H1 (cell line): ENCODE data around the gene SHOC1. TPM values are rescaled to one million over a fixed set of nuclear protein-coding genes. Genes with fewer than 3 reads are reported as not detected.

ENCODE experiments used
- CTCF ChIA-PET: fragments of 300-600 bp; sonication (Branson Sonifier 250); formaldehyde crosslinking; loops from one replicate; lab custom pipeline; 2021; ENCODE audit not compliant: partially characterized antibody; lab: Charles Lee
- POLR2A ChIA-PET: fragments of 300-600 bp; sonication (Branson Sonifier 250); formaldehyde crosslinking; loops from one replicate; lab custom pipeline; 2021; ENCODE audit warnings: inconsistent platforms; ENCODE audit not compliant: partially characterized antibody; lab: Charles Lee
- DNase-seq, 2 experiments: peaks; one replicate each; pipeline versions ENCODE4 v3.0.0 to v3.0.0-alpha.2; 2010 to 2022; ENCODE audit warnings: low spot score in 2 of 2, low read depth in 1 of 2, mixed read lengths in 1 of 2
- FAIRE-seq: peaks from 2 replicates; lab custom pipeline; 2011; peaks lifted over from hg19 to GRCh38; lab: Jason Lieb, UNC
- H2AFZ ChIP-seq: 2 replicates; pipeline ENCODE4 v1.8.1; 2012; ENCODE audit warnings: low read length, inconsistent platforms
- H2AK5ac ChIP-seq: 2 replicates; pipeline ENCODE4 v1.6.1; 2013; ENCODE audit warnings: low read depth, low read length
- H2BK120ac ChIP-seq: replicated peaks from 2 replicates; pipeline ENCODE3; 2013; ENCODE audit warnings: low read depth, low read length, inconsistent platforms
- H2BK12ac ChIP-seq: 2 replicates; pipeline ENCODE4 v1.6.1; 2013; ENCODE audit warnings: low read depth, low read length
- H2BK15ac ChIP-seq: 2 replicates; pipeline ENCODE4 v1.6.1; 2013; ENCODE audit warnings: low read length
- H2BK20ac ChIP-seq: 2 replicates; pipeline ENCODE4 v1.6.1; 2013; ENCODE audit warnings: low read length
- H2BK5ac ChIP-seq: 2 replicates; pipeline ENCODE4 v1.6.1; 2013; ENCODE audit warnings: low read depth, low read length
- H3K14ac ChIP-seq: 2 replicates; pipeline ENCODE4 v1.6.1; 2013; ENCODE audit warnings: inconsistent platforms; ENCODE audit not compliant: insufficient read length
- H3K18ac ChIP-seq: 2 replicates; pipeline ENCODE4 v1.6.1; 2013; ENCODE audit warnings: low read length; ENCODE audit errors: extremely low read depth
- H3K23ac ChIP-seq: 2 replicates; pipeline ENCODE4 v1.6.1; 2013; ENCODE audit warnings: inconsistent platforms; ENCODE audit not compliant: insufficient read length
- H3K23me2 ChIP-seq: 2 replicates; pipeline ENCODE4 v1.6.1; 2013; ENCODE audit warnings: low read depth, low read length
- H3K27ac ChIP-seq: 2 replicates; pipeline ENCODE4 v1.6.1; 2011; ENCODE audit warnings: low read depth, low read length, inconsistent platforms
- H3K27me3 ChIP-seq, 4 experiments: replicated peaks in 1 of 4; 1 replicate in 1 of 4; 2 replicates in 3 of 4; pipeline versions ENCODE4 v1.6.1 to v1.8.1; 2011 to 2013; ENCODE audit warnings: low read length in 3 of 4, mild to moderate bottlenecking in 3 of 4, inconsistent platforms in 2 of 4, mixed read lengths in 2 of 4, moderate library complexity in 1 of 4; ENCODE audit not compliant: control insufficient read depth in 3 of 4, insufficient read depth in 3 of 4; ENCODE audit errors: extremely low read depth in 1 of 4
- H3K36me3 ChIP-seq, 4 experiments: 2 replicates each; pipeline versions ENCODE4 v1.6.1 to v1.8.1; 2011 to 2013; ENCODE audit warnings: mild to moderate bottlenecking in 4 of 4, low read length in 3 of 4, moderate library complexity in 2 of 4, control low read depth in 1 of 4, inconsistent platforms in 1 of 4; ENCODE audit not compliant: insufficient read depth in 4 of 4, control insufficient read depth in 2 of 4
- H3K4ac ChIP-seq: replicated peaks from 2 replicates; pipeline ENCODE3; 2013; ENCODE audit warnings: low read length, low read depth, mixed read lengths, inconsistent platforms; ENCODE audit not compliant: insufficient read length
- H3K4me1 ChIP-seq, 4 experiments: replicated peaks in 1 of 4; 1 replicate in 1 of 4; 2 replicates in 3 of 4; pipeline versions ENCODE4 v1.6.1 to v1.8.1; 2011 to 2013; ENCODE audit warnings: low read length in 3 of 4, inconsistent platforms in 2 of 4, mixed read lengths in 1 of 4; ENCODE audit not compliant: insufficient read depth in 4 of 4, control insufficient read depth in 3 of 4
- H3K4me2 ChIP-seq, 2 experiments: 2 replicates each; pipeline versions ENCODE4 v1.6.1 to v1.8.1; 2011 to 2013; ENCODE audit warnings: low read depth in 2 of 2, low read length in 2 of 2, control low read depth in 1 of 2, inconsistent platforms in 1 of 2, mild to moderate bottlenecking in 1 of 2; ENCODE audit not compliant: insufficient read depth in 1 of 2
- H3K4me3 ChIP-seq, 4 experiments: fragments of 200-600, 300-600 bp in 1 of 4; sonication (generic), shearing (Covaris generic), sonication (Bioruptor Twin) in 1 of 4; 2 replicates each; pipeline versions ENCODE4 v1.5.1 to v1.8.1; 2011 to 2016; ENCODE audit warnings: low read length in 4 of 4, low read depth in 3 of 4, control low read depth in 2 of 4, inconsistent platforms in 2 of 4, mild to moderate bottlenecking in 2 of 4, mixed read lengths in 1 of 4, moderate library complexity in 1 of 4; ENCODE audit not compliant: insufficient read depth in 2 of 4; ENCODE audit errors: extremely low read depth in 1 of 4
- H3K56ac ChIP-seq: replicated peaks from 2 replicates; pipeline ENCODE3; 2013; ENCODE audit warnings: low read depth, mild to moderate bottlenecking, mixed read lengths, low read length, inconsistent platforms; ENCODE audit not compliant: insufficient read length
- H3K79me1 ChIP-seq: 2 replicates; pipeline ENCODE4 v1.6.1; 2013; ENCODE audit warnings: low read depth, low read length, control low read depth
- H3K79me2 ChIP-seq, 2 experiments: 2 replicates each; pipeline versions ENCODE4 v1.6.1 to v1.8.1; 2012 to 2013; ENCODE audit warnings: low read length in 2 of 2, mild to moderate bottlenecking in 2 of 2, inconsistent platforms in 1 of 2; ENCODE audit not compliant: insufficient read depth in 2 of 2, control insufficient read depth in 1 of 2
- H3K9ac ChIP-seq, 4 experiments: replicated peaks in 1 of 4; 1 replicate in 1 of 4; 2 replicates in 3 of 4; pipeline versions ENCODE4 v1.6.1 to v1.8.1; 2011 to 2013; ENCODE audit warnings: low read depth in 3 of 4, low read length in 3 of 4, control low read depth in 2 of 4, mild to moderate bottlenecking in 2 of 4, moderate library complexity in 2 of 4, inconsistent platforms in 1 of 4; ENCODE audit errors: extremely low read depth in 1 of 4
- H3K9me3 ChIP-seq, 2 experiments: 2 replicates each; pipeline versions ENCODE4 v1.6.1 to v1.8.1; 2012 to 2013; ENCODE audit warnings: mild to moderate bottlenecking in 2 of 2, moderate library complexity in 2 of 2, control low read depth in 1 of 2, inconsistent platforms in 1 of 2, low read depth in 1 of 2, low read length in 1 of 2, mixed read lengths in 1 of 2; ENCODE audit not compliant: insufficient read depth in 2 of 2
- H4K20me1 ChIP-seq, 2 experiments: replicated peaks in 1 of 2; 2 replicates each; pipeline versions ENCODE3 to v1.8.1; 2011 to 2013; ENCODE audit warnings: inconsistent platforms in 2 of 2, low read length in 2 of 2, mild to moderate bottlenecking in 1 of 2; ENCODE audit not compliant: insufficient read depth in 2 of 2, control insufficient read depth in 1 of 2
- H4K5ac ChIP-seq: 2 replicates; pipeline ENCODE4 v1.6.1; 2013; ENCODE audit warnings: low read length, low read depth, mixed read lengths, inconsistent platforms; ENCODE audit not compliant: insufficient read length
- H4K8ac ChIP-seq: 2 replicates; pipeline ENCODE4 v1.8.0; 2013; ENCODE audit warnings: mild to moderate bottlenecking, moderate library complexity, low read length, inconsistent platforms; ENCODE audit not compliant: insufficient read depth; ENCODE audit errors: extremely low read depth
- H4K91ac ChIP-seq: replicated peaks from 2 replicates; pipeline ENCODE3; 2013; ENCODE audit warnings: low read length, mixed read lengths, inconsistent platforms; ENCODE audit not compliant: insufficient read length
- CTCF ChIP-seq, 3 experiments: IDR thresholded peaks; 1 replicate in 2 of 3; 2 replicates in 1 of 3; pipeline versions ENCODE4 v1.5.1 to v1.6.1; 2011; ENCODE audit warnings: low read length in 3 of 3, mild to moderate bottlenecking in 3 of 3, inconsistent platforms in 2 of 3, low read depth in 1 of 3, moderate library complexity in 1 of 3; ENCODE audit not compliant: insufficient read depth in 1 of 3; ENCODE audit errors: control extremely low read depth in 1 of 3
- PHF8 ChIP-seq: fragments of 200-600 bp; sonication (generic); conservative IDR thresholded peaks from 2 replicates; pipeline ENCODE4 v1.7.1; 2012; ENCODE audit warnings: low read depth, mild to moderate bottlenecking, inconsistent platforms, low read length, moderate library complexity
- RAD21 ChIP-seq, 2 experiments: IDR thresholded peaks in 1 of 2; conservative IDR thresholded peaks in 1 of 2; 2 replicates each; pipeline ENCODE4 v1.6.1; 2011; ENCODE audit warnings: low read depth in 2 of 2, low read length in 2 of 2, improper control_type of control experiment in 1 of 2, inconsistent platforms in 1 of 2, mild to moderate bottlenecking in 1 of 2, moderate library complexity in 1 of 2
- USF2 ChIP-seq: IDR thresholded peaks from 2 replicates; pipeline ENCODE4 v1.6.1; 2011; ENCODE audit warnings: low read length, improper control_type of control experiment
- YY1 ChIP-seq: IDR thresholded peaks from 2 replicates; pipeline ENCODE4 v1.6.1; 2011; ENCODE audit warnings: low read depth, mild to moderate bottlenecking, low read length
- WGBS, 2 experiments: shearing (Covaris generic) in 1 of 2; methylation state at CpG; one replicate each; pipeline versions ENCODE4 v1.1.6 to v1.1.7; 2013 to 2015; ENCODE audit warnings: low lambda C conversion rate in 2 of 2, mixed read lengths in 2 of 2, inconsistent platforms in 1 of 2, low coverage in 1 of 2, missing lambda C conversion rate in 1 of 2; ENCODE audit not compliant: insufficient replicate concordance in 2 of 2, insufficient coverage in 1 of 2, insufficient read length in 1 of 2; ENCODE audit errors: extremely low coverage in 1 of 2, missing lambda C conversion rate in 1 of 2; 5-methylcytosine and 5-hydroxymethylcytosine counted together
- polyA plus RNA-seq, 7 experiments: library from polyadenylated mRNA; depleted of rRNA in 3 of 7; stranded (reverse) in 5 of 7; unstranded in 2 of 7; fragments of >200 nt in 5 of 7; fragments of 200-250 nt in 2 of 7; gene quantifications; 1 replicate in 5 of 7; 2 replicates in 1 of 7; 4 replicates in 1 of 7; pipeline versions ENCODE4 v1.2.1 to v1.2.3, GENCODE V29; 2011 to 2013; ENCODE audit warnings: missing spikeins in 2 of 7, mixed read lengths in 2 of 7
- total RNA-seq: library from RNA; stranded (reverse); fragmentation: NEBNext Ultra II Directional; extraction: Animal tissue kit (Norgen Biotek cat#: 25700); gene quantifications from 2 replicates; pipeline ENCODE4 v1.2.1, GENCODE V29; 2021

Gene SHOC1
- total and polyA plus RNA-seq, 2 of the 8 experiments (the other 6 are each of a cell fraction or from before 2014, with no cell fraction given): not detected

GRCh38 chr9:111759762-111760639 is 34.7 kb downstream of the SHOC1 start:
- Histone ChIP-seq H2AFZ (0 out of 2 replicates have a peak overlapping the region, but pooled peaks have one; percentile 7), H3K4me3 (no peak overlapping the region)
- DNase-seq: no peak

More at GRCh38 chr9:111759762-111760639, 34.7 kb downstream of the SHOC1 start:
- FAIRE-seq: peak; percentile 99
- H3K23me2 ChIP-seq: no peaks in the 10 kb centered on the region
- H3K23ac ChIP-seq: no peak overlapping the region
- no peak overlapping the region for H2BK12ac ChIP-seq
- H4K5ac ChIP-seq: no peak overlapping the region
- H3K4me1 ChIP-seq: no peaks in the 10 kb centered on the region
- no peak overlapping the region for H3K9ac ChIP-seq
- CTCF ChIA-PET: interaction anchor here (0.6 to 9.2 kb wide), 37 partner anchors 8 to 483 kb away, joined by 3 to 118 read pairs (median 4); partner anchors contain the start of gene PTGR1
- H3K27me3 ChIP-seq: no peaks in the 10 kb centered on the region
- no peak overlapping the region for H3K4ac ChIP-seq
- no peaks in the 10 kb centered on the region for H3K79me1 ChIP-seq
- 84% methylated on average over 2 of the region's 2 CpGs; no CpG with 5 or more reads in 1 of the 2 experiments for WGBS, 2 experiments
- no peaks in the 10 kb centered on the region for H3K36me3 ChIP-seq
- no peak overlapping the region for H4K91ac ChIP-seq
- no peak overlapping the region for H2BK5ac ChIP-seq
- no peak overlapping the region for H3K56ac ChIP-seq
- H2BK20ac ChIP-seq: no peak overlapping the region
- POLR2A ChIA-PET: interaction anchor here (1.7 kb wide), 1 partner anchor 315 kb away, joined by 5 read pairs; no protein-coding TSS in a partner anchor
- H2AK5ac ChIP-seq: no peak overlapping the region
- H3K14ac ChIP-seq: no peak overlapping the region
- H2BK15ac ChIP-seq: no peak overlapping the region
- no peaks in the 10 kb centered on the region for H3K79me2 ChIP-seq
- H3K9me3 ChIP-seq: no peaks in the 10 kb centered on the region
- TF ChIP-seq PHF8 (no peak), RAD21 (IDR thresholded peaks at IDR 0.05 in 1 of 2, conservative IDR thresholded peaks at IDR 0.05 in 1 of 2; ENCODE audit: low read depth in 2 of 2, low read length in 2 of 2) (peak; percentile 90 to 92), USF2 (no peak), YY1 (peak; percentile 80; the same call in 1 of the 2 replicates), CTCF (IDR thresholded peaks at IDR 0.05; ENCODE audit: control extremely low read depth in 1 of 3, insufficient read depth in 1 of 3, low read depth in 1 of 3, low read length in 3 of 3) (peak in 2 of 3 experiments; percentile 54 to 58; a peak in 3 of 4 replicates)
- no peak overlapping the region for H3K18ac ChIP-seq
- no peak overlapping the region for H3K4me2 ChIP-seq
- no peak overlapping the region for H2BK120ac ChIP-seq
- no peak overlapping the region for H4K8ac ChIP-seq
- H4K20me1 ChIP-seq: no peaks in the 10 kb centered on the region
- no peak overlapping the region for H3K27ac ChIP-seq
